GM21825 (cell line): ENCODE results near the gene STX18.
"Not testable (repeated sequence)": the region's sequence is repeated elsewhere in the genome, so short reads cannot be mapped to it uniquely, and the experiment has no call there.

ENCODE experiments used
- ATAC-seq: cut with Tn5 transposase; IDR thresholded peaks from one replicate; pipeline ENCODE4 v1.9.1; 2021; ENCODE audit warnings: mild to moderate bottlenecking, moderate library complexity; ENCODE audit not compliant: unreplicated experiment

The STX18 gene

DNA sequence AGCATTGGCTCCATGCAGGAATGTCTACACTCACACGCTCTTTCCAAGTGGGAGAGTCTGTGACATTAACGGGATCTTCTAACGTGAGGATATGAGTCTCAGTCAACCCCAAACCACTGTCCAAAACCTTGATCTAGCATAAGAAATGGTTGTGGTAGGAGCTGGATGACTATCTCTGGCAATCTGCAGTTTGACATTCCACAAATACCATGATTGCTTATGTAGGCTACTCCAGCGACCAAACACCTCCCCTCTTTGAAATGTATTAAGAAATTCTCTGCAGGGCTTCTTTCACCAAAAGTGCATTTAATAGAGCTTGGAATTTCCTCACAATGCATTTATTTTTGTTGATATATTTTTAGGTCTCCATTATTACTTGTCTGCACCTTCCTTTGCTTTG, 14.1 kb upstream of the STX18 start:
- ATAC-seq = no peak

DNA sequence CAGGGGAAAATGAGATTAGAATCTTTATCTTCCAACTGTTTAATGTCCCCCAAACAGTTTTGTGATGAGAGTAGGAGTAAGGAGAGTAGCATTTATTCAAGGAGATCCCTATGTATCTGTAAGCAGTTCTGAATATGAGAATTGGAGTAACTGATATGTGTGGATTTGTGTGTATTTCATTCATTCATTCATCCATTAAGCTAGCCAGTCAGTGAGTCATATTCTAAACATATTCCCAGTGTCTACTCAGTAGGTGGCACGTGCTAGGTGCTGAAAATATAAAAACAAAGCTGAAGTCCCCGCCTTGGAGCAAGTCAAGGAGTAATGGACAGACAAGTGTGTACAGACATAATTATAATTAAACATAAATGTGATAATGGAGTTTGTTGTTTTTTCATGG, 12.4 kb upstream of the STX18 start:
- ATAC-seq = no peak

DNA sequence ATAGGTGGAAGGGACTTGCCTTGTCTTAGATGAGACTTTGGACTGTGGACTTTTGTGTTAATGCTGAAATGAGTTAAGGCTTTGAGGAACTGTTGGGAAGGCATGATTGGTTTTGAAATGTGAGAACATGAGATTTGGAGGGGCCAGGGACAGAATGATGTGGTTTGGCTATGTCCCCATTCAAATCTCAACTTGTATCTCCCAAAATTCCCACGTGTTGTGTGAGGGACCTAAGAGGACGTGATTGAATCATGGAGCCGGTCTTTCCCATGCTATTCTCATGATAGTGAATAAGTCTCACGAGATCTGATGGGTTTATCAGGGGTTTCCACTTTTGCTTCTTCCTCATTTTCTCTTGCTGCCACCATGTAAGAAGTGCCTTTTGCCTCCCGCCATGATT, 10.2 kb upstream of the STX18 start:
- not testable (repeated sequence) for ATAC-seq

GRCh38 chr4:4550161-4550560, 8.3 kb upstream of the STX18 start:
- ATAC-seq = not testable (repeated sequence)

DNA sequence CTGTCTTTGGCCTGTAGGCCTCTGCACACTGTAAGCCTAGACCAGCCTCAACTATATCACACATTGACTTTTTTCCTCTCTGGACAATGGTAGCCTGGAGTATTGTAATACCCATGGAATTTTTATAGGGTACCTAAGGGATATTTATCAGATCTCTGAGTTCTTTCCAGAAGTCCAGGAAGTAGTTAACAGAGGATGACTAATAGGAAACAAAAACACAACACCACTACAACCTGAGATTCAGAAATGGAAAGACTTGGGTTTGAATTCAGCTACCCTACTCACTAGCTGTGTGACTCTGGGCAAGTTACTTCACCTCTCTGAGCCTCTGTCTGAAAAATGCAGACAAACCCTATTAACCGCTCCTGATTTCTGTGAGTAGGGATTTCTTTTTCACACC, 7.7 kb upstream of the STX18 start:
- ATAC-seq = no peak

DNA sequence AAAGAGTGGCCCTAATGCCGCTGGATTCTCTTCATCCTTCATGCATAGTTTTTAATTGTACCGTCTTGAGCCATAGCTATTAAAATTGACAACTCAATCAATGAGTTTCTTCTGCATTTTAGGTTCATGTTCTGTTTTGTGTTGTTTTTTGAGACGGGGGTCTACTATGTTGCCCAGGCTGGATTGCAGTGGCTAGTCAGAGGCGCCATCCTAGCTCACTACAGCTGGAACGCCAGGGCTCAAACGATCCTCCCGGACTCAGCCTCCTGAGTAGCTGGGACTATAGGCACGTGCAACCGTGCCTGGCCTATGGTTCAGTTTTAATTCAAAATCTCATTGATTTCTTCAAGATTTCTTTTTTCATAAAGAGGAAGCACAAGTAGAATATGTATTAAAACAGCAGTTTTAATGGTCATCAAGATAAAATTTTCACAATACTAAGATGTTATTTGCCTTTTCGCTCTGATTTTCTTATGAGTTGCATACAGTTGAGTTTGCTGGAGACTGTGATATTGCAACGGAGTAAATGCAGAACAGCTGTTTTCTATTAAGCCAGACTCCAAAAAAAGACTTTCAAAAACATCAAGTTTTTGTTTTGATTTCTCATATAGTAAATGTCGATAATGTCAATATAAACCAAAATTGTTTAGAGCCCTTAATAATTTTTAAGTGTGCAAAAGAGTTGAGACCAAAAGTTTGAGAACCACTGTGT, 1.1 kb upstream of the STX18 start:
- ATAC-seq = no peak

- ATAC-seq = peak; percentile 33
These were observed 712 bp downstream of the STX18 start for GRCh38 chr4:4541040-4541631.

DNA sequence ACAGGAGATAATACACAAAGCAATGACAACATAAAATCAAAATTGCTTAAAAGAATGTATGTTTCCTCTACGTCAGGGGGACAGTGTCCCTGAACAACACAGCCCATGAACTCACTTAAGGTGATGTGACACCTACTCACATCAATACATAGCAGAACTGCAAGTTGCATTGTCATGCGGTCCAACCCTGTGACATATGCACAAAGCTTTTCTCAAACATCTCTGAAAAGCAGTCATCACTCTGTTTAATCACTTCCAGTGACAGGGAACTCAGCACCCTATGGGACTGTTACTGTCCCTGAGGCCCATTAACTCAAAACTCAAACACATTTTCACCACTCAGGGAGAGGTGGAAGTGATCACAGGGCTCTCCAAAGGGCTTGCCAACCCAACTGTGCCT, 2.4 kb downstream of the STX18 start:
- no peak for ATAC-seq

DNA sequence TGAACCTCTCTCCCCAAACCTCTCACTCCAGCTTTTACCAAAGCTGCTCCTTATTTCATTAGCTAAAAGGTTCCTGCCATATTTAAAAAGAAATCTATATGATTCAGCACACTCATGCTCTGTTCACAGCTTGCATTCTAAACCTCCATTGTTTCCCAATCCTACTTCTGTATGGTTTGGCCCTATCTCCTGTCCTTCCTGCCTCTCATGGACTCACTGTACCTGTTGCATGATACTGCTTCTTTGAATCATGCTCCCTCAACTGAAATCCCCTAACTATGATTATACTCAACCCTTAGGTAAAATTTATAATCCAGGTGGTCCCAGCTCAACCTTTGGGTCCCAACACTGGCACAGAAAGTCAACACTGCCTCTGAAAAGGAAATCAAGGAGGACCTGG, 6.3 kb downstream of the STX18 start:
- ATAC-seq = no peak

DNA sequence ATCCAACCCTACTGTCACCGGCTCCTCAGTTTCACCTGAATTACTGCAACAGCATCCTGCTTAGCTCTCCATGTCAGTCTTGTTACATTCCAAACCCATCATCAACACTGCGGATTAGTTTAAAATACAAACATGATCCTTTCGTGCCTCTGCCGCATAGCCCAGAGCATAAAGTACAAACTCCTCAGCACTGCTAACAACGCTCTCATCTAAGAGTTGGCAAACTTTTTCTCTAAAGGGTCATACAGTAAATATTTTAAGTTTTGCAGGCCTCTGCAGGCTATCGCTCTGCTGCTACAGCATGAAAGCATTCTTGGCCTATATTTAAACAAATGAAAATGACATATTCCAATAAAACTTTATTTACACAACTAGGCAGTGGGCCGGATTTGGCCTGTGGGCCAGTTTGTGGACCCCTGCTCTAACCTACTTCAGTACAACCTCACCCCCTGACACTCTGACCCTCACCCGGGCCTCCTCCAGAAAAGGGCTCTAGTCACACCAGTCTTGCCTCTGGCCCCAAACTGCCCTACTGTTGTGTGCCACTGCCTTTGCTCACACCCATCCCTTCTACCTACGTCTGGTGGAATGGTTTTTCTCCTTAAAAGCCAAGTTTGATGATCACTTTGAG, 7.2 kb downstream of the STX18 start:
- no peak for ATAC-seq

- no peak for ATAC-seq
These were observed 8.2 kb downstream of the STX18 start for GRCh38 chr4:4533461-4534169.

GRCh38 chr4:4532371-4533154, 9.3 kb downstream of the STX18 start:
- no peak for ATAC-seq

DNA sequence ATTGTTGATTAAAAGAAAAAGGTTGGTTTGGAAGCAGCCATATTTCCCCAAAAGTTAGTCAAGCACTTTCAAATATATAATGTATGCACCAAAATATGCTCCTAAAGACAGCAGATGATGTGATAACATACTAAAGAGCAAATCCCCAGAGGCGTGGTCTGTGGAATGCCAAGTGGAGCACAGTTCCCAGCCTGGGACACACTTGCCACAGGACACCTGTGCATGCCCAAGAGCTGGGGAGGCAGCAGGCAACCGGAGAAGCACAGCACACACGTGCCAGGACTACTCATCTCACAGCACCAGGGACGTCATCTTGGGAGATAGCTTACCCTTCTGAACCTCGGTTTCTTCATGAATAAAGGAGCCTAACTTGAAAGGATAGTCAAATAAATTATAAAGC, 12.5 kb downstream of the STX18 start:
- no peak for ATAC-seq

GRCh38 chr4:4526401-4526800, 15.4 kb downstream of the STX18 start:
- no peak for ATAC-seq

DNA sequence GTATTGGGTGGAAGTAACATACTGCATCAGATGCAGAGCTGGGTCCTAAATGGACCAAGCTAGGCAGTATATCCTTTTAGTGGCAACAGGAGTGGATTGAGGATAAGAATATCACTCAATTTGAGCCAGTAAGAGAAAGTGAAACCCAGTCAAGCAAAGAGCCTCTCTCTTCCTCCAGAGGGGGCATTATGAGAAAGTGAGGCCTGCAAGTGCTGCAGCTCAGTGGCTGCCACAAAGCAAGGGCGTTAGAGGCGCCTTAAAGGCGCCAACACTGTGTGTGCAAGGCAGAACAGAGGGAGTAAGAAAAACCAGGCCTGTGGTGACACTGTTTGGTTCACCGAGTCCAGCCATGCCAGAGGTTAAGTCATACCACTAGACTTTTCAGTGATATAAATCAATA, 17.5 kb downstream of the STX18 start:
- peak; percentile 97 for ATAC-seq

- ATAC-seq = no peak
These were observed 20.1 kb downstream of the STX18 start for GRCh38 chr4:4521731-4522130.

DNA sequence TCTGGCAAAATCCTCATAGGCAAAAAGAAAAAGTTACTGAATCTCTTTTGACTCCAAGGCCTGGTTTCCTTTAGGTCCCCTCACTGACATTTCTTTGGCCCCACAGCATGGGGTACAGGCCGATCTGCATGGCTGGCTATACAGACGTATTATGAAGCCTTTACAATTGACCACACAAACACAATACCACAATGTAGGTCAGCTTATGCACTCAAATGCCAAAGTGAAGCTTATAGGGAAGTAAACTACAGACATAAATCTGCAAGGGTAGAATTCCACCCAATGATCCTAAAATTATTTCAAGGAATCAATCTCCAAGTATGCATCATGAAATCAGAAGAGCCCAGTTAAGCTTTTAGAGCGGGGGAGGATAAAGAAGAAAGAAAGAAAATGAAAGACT, 20.7 kb downstream of the STX18 start:
- no peak for ATAC-seq

GRCh38 chr4:4519297-4519894, 22.5 kb downstream of the STX18 start:
- ATAC-seq = no peak

GRCh38 chr4:4518747-4519146, 23.1 kb downstream of the STX18 start:
- ATAC-seq = no peak

DNA sequence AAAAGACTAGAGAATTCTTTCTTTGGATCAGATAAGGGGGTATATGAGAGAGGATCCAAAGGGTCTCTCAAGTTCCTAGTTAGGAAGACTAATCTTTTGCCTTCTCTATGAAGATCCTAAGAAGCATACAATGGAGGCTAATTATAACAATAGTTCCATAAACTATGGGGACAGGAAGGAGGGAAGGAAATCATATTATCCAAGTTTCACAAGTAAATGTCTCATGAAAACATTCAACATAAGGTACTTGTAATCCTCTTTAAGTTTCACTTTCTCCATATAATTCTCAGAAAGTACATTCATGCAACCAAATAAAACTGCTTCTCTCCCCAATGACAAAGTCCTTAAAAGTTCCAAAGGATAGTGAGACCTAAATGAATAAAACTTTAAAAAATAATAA, 27.1 kb downstream of the STX18 start:
- no peak for ATAC-seq

GRCh38 chr4:4512282-4512681, 29.6 kb downstream of the STX18 start:
- no peak for ATAC-seq
